Fibroblast of lung (primary cell): ENCODE measurements around the gene KCNQ2. TPM values are rescaled to one million over a fixed set of nuclear protein-coding genes. Genes with fewer than 3 reads are reported as not detected.

Experiments
- DNase-seq, 2 donors: peaks; one replicate each; pipeline versions ENCODE4 v3.0.0 to v3.0.0-alpha.2; 2010; ENCODE audit warnings: low read depth in 2 of 2
- H2AFZ ChIP-seq: 2 replicates; pipeline ENCODE4 v1.5.1; 2012; ENCODE audit warnings: low read length, control low read depth, inconsistent platforms
- H3K27ac ChIP-seq: 2 replicates; pipeline ENCODE4 v1.5.1; 2011; ENCODE audit warnings: low read length, control low read depth; ENCODE audit not compliant: insufficient read depth
- H3K27me3 ChIP-seq: 2 replicates; pipeline ENCODE4 v1.5.1; 2011; ENCODE audit warnings: mild to moderate bottlenecking, low read length; ENCODE audit not compliant: control insufficient read depth, insufficient read depth
- H3K36me3 ChIP-seq: 2 replicates; pipeline ENCODE4 v1.5.1; 2011; ENCODE audit warnings: low read length; ENCODE audit not compliant: control insufficient read depth, insufficient read depth
- H3K4me1 ChIP-seq: 2 replicates; pipeline ENCODE4 v1.5.1; 2011; ENCODE audit warnings: low read length; ENCODE audit not compliant: control insufficient read depth, insufficient read depth; ENCODE audit errors: extremely low read depth
- H3K4me2 ChIP-seq: 2 replicates; pipeline ENCODE4 v1.5.1; 2011; ENCODE audit warnings: low read length, control low read depth; ENCODE audit not compliant: insufficient read depth; ENCODE audit errors: extremely low read depth
- H3K4me3 ChIP-seq, 4 experiments: fragments of 200-600 bp in 1 of 4; sonication (generic) in 1 of 4; replicated peaks in 1 of 4; 2 replicates each; pipeline ENCODE4 v1.5.1; 2011 to 2016; ENCODE audit warnings: low read length in 4 of 4, low read depth in 3 of 4, mild to moderate bottlenecking in 3 of 4, control low read depth in 2 of 4, inconsistent platforms in 1 of 4, mixed read lengths in 1 of 4; ENCODE audit not compliant: insufficient read depth in 1 of 4; ENCODE audit errors: control extremely low read depth in 1 of 4
- H3K79me2 ChIP-seq: 2 replicates; pipeline ENCODE4 v1.5.1; 2012; ENCODE audit warnings: mild to moderate bottlenecking, low read length, inconsistent platforms; ENCODE audit not compliant: control insufficient read depth, insufficient read depth
- H3K9ac ChIP-seq: 2 replicates; pipeline ENCODE4 v1.5.1; 2011; ENCODE audit warnings: mild to moderate bottlenecking, low read length, control low read depth; ENCODE audit not compliant: insufficient read depth
- H3K9me3 ChIP-seq: 2 replicates; pipeline ENCODE4 v1.5.1; 2012; ENCODE audit warnings: low read depth, low read length; ENCODE audit not compliant: control insufficient read depth, insufficient read depth
- H4K20me1 ChIP-seq: 2 replicates; pipeline ENCODE4 v1.5.1; 2011; ENCODE audit warnings: low read length; ENCODE audit not compliant: control insufficient read depth, insufficient read depth; ENCODE audit errors: extremely low read depth
- CTCF ChIP-seq, 2 donors: IDR thresholded peaks in 1 of 2; conservative IDR thresholded peaks in 1 of 2; 1 replicate in 1 of 2; 2 replicates in 1 of 2; pipeline ENCODE4 v1.5.1; 2011 to 2012; ENCODE audit warnings: low read length in 2 of 2, control low read depth in 1 of 2, inconsistent platforms in 1 of 2, low read depth in 1 of 2, mild to moderate bottlenecking in 1 of 2
- EZH2 ChIP-seq: IDR thresholded peaks from 2 replicates; pipeline ENCODE4 v1.5.1; 2012; ENCODE audit warnings: low read length, control low read depth, mild to moderate bottlenecking; ENCODE audit errors: missing control alignments
- polyA minus RNA-seq: library from RNA; depleted of rRNA, polyadenylated mRNA; stranded (reverse); fragments of >200 nt; gene quantifications from 2 replicates; pipeline ENCODE4 v1.2.3, GENCODE V29; 2011; ENCODE audit warnings: low replicate concordance
- polyA plus RNA-seq, 2 donors: library from polyadenylated mRNA; depleted of rRNA in 1 of 2; stranded (reverse) in 1 of 2; unstranded in 1 of 2; fragments of >200 nt; gene quantifications; 2 replicates each; pipeline ENCODE4 v1.2.1, GENCODE V29; 2011 to 2012; ENCODE audit warnings: missing spikeins in 1 of 2
- total RNA-seq: library from RNA; depleted of rRNA; stranded (reverse); fragments of >200 nt; gene quantifications from 2 replicates; pipeline ENCODE4 v1.2.1, GENCODE V29; 2014

KCNQ2 gene
- total RNA-seq: not detected in 2 replicates
- polyA plus RNA-seq: not detected in 2 replicates
- polyA plus RNA-seq (2012): not detected in 2 replicates
- polyA minus RNA-seq: not detected in 2 replicates

DNA sequence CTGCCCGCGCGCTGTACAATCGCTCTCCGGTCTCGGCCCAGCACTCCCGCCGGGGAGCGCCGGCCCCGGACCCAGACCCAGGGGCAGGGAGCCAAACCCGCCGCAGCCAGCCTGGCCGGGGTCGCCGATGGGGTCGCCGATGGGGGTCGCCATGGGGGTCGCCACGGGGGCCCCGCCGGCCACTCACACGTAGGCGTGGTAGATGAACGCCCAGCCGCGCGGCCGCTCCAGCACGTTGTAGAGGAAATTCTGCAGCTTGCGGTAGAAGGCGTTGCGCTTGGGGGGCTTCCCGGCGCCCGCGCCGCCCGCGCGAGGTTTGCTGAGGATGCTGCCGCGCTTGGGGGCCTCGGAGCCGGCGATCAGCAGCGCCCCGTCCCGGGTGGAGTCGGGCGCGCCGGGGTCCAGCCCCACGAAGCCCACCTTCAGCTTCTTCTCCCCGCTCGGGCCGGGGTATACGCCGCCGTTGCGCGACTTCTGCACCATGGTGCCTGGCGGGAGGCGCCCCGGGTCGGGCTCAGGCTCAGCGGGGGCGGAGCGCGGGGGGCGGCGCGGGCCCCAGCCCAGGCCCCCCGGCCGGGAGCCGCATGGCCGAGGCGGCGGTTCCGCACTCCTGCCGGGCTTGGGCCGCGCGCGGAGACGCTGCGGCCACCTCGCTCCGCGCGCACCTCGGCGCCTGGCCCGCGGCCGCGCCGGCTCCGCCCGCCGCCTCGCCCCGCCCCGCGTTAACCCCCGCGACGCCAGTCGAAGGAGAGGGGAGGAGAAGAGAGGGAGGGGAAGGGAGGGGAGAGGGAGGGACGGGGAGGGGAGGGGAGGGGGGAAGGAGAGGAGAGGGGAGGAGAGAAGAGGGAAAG is at the start of gene KCNQ2:
Gene KCNQ2 (minus strand): TSS at position 675 of the 851 bp plus-strand sequence. CDS start 192 bp downstream, at position 483.
- no peaks in the 10 kb centered on the region for H3K9me3 ChIP-seq
- no peak for TF ChIP-seq CTCF (conservative IDR thresholded peaks at IDR 0.05 in 1 of 2, IDR thresholded peaks at IDR 0.05 in 1 of 2; ENCODE audit: low read depth in 1 of 2, low read length in 2 of 2)
- TF ChIP-seq EZH2: peak; percentile 74

GRCh38 chr20:63521602-63522001 is 49.1 kb upstream of the KCNQ2 start:
- H2AFZ ChIP-seq: no peak overlapping the region
- H3K79me2 ChIP-seq: peaks cover 14% of the 10 kb centered on the region
- peaks cover 2% of the 10 kb centered on the region for H3K4me1 ChIP-seq
- H3K9me3 ChIP-seq: no peaks in the 10 kb centered on the region
- H3K27ac ChIP-seq: peak overlapping the region; percentile 79
- peak overlapping the region; percentile 75 for H3K4me2 ChIP-seq
- peak overlapping the region; percentile 81 for H3K9ac ChIP-seq
- peak overlapping the region; percentile 69 to 92 (median 92) for H3K4me3 ChIP-seq
- no peaks in the 10 kb centered on the region for H3K27me3 ChIP-seq
- DNase-seq: no peak
- no peak for TF ChIP-seq EZH2
- no peak for TF ChIP-seq CTCF (conservative IDR thresholded peaks at IDR 0.05 in 1 of 2, IDR thresholded peaks at IDR 0.05 in 1 of 2; ENCODE audit: low read depth in 1 of 2, low read length in 2 of 2)
- H4K20me1 ChIP-seq: no peaks in the 10 kb centered on the region
- peaks cover 5% of the 10 kb centered on the region for H3K36me3 ChIP-seq

More for the DNA sequence above, at the start of gene KCNQ2:
- no peaks in the 10 kb centered on the region for H4K20me1 ChIP-seq
- no peak within 1 kb of the TSS for H2AFZ ChIP-seq
- no peaks in the 10 kb centered on the region for H3K79me2 ChIP-seq
- no peaks in the 10 kb centered on the region for H3K4me1 ChIP-seq
- DNase-seq: no peak
- no peak within 1 kb of the TSS for H3K4me2 ChIP-seq
- no peak within 1 kb of the TSS for H3K9ac ChIP-seq
- H3K4me3 ChIP-seq: no peak within 1 kb of the TSS
- H3K27ac ChIP-seq: no peak within 1 kb of the TSS
- peaks cover 20% of the 10 kb centered on the region for H3K27me3 ChIP-seq
- H3K36me3 ChIP-seq: no peaks in the 10 kb centered on the region

- TF ChIP-seq EZH2 (no peak), CTCF (conservative IDR thresholded peaks at IDR 0.05 in 1 of 2, IDR thresholded peaks at IDR 0.05 in 1 of 2; ENCODE audit: low read depth in 1 of 2, low read length in 2 of 2) (no peak)
- DNase-seq: peak; percentile 50 to 65
- Histone ChIP-seq H3K9me3 (no peaks in the 10 kb centered on the region), H3K27me3 (no peaks in the 10 kb centered on the region), H2AFZ (no peak overlapping the region), H3K36me3 (peaks cover 5% of the 10 kb centered on the region), H3K79me2 (peaks cover 14% of the 10 kb centered on the region), H3K9ac (peak overlapping the region; percentile 81), H3K4me2 (peak overlapping the region; percentile 75), H4K20me1 (no peaks in the 10 kb centered on the region), H3K4me1 (peaks cover 2% of the 10 kb centered on the region), H3K4me3 (peak overlapping the region; percentile 69 to 92 (median 92)), H3K27ac (peak overlapping the region; percentile 79)
Measured at GRCh38 chr20:63520934-63521601, 48.6 kb upstream of the KCNQ2 start.
